ENCODE results near the gene PARD3. TPM values are rescaled to one million over a fixed set of nuclear protein-coding genes. Genes with fewer than 3 reads are reported as not detected.
A peak's percentile ranks its signal among the peaks of the same experiment; 100 is the strongest.

PARD3 gene
- total RNA-seq, 1 donor from 2014 or later: 98.2 TPM

- H3K36me3 ChIP-seq (ENCODE audit: control insufficient read depth, insufficient read depth, low read length): no peaks in the 10 kb centered on the region
Observed at GRCh38 chr10:34578468-34578867, 236.6 kb downstream of the PARD3 start.

DNA sequence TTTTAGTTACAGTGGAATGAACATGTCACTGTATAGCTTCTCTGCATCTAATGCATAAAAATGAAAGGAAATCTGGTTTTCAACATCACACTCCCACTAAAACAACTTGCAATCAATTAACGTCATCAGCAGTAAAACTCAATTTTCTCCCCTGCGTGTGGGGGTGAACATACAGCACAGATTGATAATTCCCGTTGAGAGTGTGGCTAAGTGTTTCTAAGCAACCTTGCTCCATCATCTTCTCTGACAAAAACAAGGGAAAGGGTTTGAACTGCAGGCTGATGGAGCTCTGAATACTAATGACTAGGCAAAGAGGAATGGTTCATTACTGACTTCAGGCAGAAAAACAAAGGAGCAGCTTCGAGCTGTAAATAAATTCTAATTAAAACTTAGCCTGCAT lies 238.3 kb downstream of the PARD3 start:
- Histone ChIP-seq H3K27me3 (ENCODE audit: control insufficient read depth, insufficient read depth, low read length) (no peaks in the 10 kb centered on the region), H3K36me3 (ENCODE audit: control insufficient read depth, insufficient read depth, low read length) (no peaks in the 10 kb centered on the region), H3K4me3 (ENCODE audit: low read depth, low read length) (no peak overlapping the region)
- no peak for DNase-seq (ENCODE audit: low read depth)
- TF ChIP-seq, protein P1, sequence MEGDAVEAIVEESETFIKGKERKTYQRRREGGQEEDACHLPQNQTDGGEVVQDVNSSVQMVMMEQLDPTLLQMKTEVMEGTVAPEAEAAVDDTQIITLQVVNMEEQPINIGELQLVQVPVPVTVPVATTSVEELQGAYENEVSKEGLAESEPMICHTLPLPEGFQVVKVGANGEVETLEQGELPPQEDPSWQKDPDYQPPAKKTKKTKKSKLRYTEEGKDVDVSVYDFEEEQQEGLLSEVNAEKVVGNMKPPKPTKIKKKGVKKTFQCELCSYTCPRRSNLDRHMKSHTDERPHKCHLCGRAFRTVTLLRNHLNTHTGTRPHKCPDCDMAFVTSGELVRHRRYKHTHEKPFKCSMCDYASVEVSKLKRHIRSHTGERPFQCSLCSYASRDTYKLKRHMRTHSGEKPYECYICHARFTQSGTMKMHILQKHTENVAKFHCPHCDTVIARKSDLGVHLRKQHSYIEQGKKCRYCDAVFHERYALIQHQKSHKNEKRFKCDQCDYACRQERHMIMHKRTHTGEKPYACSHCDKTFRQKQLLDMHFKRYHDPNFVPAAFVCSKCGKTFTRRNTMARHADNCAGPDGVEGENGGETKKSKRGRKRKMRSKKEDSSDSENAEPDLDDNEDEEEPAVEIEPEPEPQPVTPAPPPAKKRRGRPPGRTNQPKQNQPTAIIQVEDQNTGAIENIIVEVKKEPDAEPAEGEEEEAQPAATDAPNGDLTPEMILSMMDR (IDR thresholded peaks at IDR 0.05; ENCODE audit: insufficient read depth, low read length, severe bottlenecking): no peak
- no peak for FAIRE-seq

More at GRCh38 chr10:34578468-34578867, 236.6 kb downstream of the PARD3 start:
- FAIRE-seq (no peak), DNase-seq (ENCODE audit: low read depth) (no peak)
- Histone ChIP-seq H3K4me3 (ENCODE audit: low read depth, low read length) (no peak overlapping the region), H3K27me3 (ENCODE audit: control insufficient read depth, insufficient read depth, low read length) (no peaks in the 10 kb centered on the region)
- TF ChIP-seq, protein P1 (IDR thresholded peaks at IDR 0.05; ENCODE audit: insufficient read depth, low read length, severe bottlenecking): no peak

- DNase-seq (ENCODE audit: low read depth): peak; percentile 60
- FAIRE-seq: no peak
- Histone ChIP-seq H3K4me3 (ENCODE audit: low read depth, low read length) (no peak overlapping the region), H3K27me3 (ENCODE audit: control insufficient read depth, insufficient read depth, low read length) (no peaks in the 10 kb centered on the region), H3K36me3 (ENCODE audit: control insufficient read depth, insufficient read depth, low read length) (no peaks in the 10 kb centered on the region)
- TF ChIP-seq, protein P1 (IDR thresholded peaks at IDR 0.05; ENCODE audit: insufficient read depth, low read length, severe bottlenecking): no peak
Observed at GRCh38 chr10:34575882-34576281, 239.2 kb downstream of the PARD3 start.

DNA sequence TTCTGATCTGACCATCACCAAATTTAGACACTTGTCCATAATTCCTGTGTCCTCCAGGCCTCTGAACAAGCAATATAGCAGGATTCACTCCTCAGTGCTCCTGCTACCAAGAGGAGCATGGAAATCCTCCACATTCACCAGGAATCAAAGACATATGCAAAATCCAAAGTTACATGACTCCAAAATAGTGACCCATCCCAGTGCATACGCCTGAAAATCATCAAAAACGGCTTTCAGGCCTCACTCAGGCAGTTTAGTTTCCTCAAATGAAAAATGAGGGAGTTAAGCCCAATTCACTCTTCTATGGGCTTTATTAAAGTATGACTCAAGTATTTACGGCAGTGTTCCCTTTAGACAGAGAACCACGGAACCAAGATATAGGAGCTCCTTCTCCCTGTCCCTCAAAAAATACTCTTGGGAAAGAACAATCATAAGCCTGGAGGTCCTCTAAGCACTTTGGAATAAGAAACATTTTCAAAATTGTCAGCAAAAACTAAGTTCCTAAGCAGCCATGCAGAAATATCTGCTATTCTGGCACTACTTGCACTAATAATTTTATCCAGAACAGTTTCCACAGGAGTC lies 240.7 kb downstream of the PARD3 start:
- no peak for DNase-seq (ENCODE audit: low read depth)
- TF ChIP-seq, protein P1 (IDR thresholded peaks at IDR 0.05; ENCODE audit: insufficient read depth, low read length, severe bottlenecking): no peak
- no peaks in the 10 kb centered on the region for H3K36me3 ChIP-seq (ENCODE audit: control insufficient read depth, insufficient read depth, low read length)
- H3K27me3 ChIP-seq (ENCODE audit: control insufficient read depth, insufficient read depth, low read length): no peaks in the 10 kb centered on the region
- no peak overlapping the region for H3K4me3 ChIP-seq (ENCODE audit: low read depth, low read length)
- FAIRE-seq: no peak

DNA sequence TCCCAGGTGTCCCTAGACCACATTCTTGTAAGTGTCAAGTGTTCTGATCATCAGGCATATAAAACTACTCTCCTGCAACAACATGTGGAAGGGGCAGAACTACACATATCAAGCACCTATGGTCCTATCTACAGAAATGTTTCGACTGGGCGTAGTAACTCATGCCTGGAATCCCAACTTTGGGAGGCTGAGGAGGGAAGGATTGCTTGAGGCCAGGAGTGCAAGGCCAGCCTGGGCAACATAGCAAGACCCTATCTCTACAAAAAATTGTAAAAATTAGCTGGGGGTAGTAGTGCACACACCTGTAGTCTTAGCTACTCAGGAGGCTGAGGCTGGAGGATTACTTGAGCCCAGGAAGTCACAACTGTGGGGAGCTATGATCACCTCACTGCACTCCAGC lies 244.2 kb downstream of the PARD3 start:
- H3K27me3 ChIP-seq (ENCODE audit: control insufficient read depth, insufficient read depth, low read length): no peaks in the 10 kb centered on the region
- H3K4me3 ChIP-seq (ENCODE audit: low read depth, low read length): no peak overlapping the region
- DNase-seq (ENCODE audit: low read depth) (no peak), FAIRE-seq (no peak)
- no peaks in the 10 kb centered on the region for H3K36me3 ChIP-seq (ENCODE audit: control insufficient read depth, insufficient read depth, low read length)
- TF ChIP-seq, protein P1 (IDR thresholded peaks at IDR 0.05; ENCODE audit: insufficient read depth, low read length, severe bottlenecking): no peak

DNA sequence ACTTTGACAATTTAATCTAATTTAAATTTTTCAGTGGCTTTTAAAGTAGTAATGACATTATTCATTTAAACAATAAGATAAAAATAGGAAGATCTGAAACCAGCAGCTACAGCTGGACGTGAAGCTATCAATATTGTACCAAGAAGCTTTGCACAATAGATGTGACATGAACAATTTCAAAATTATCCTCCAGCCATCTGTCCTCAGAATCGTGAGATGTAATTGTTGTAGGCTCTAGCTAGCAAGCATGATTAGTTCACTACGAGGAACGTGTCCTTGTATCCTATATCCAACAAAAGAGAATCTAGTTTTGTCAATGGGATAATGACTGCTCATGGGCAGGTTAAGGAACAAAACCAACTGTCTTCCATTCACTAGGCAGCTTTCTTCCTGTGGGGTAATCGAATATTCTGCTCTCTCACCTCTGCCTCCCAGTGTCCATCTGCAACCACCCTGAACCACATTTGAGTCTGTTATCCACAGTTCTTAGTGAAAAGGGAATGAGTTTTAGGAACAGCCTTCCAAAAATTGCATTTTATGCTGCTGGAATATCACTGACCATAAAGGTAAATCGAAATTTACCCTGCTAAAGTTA lies 247.3 kb downstream of the PARD3 start:
- H3K27me3 ChIP-seq (ENCODE audit: control insufficient read depth, insufficient read depth, low read length): no peaks in the 10 kb centered on the region
- no peak for DNase-seq (ENCODE audit: low read depth)
- no peaks in the 10 kb centered on the region for H3K36me3 ChIP-seq (ENCODE audit: control insufficient read depth, insufficient read depth, low read length)
- peak; percentile 75 for FAIRE-seq
- H3K4me3 ChIP-seq (ENCODE audit: low read depth, low read length): no peak overlapping the region
- TF ChIP-seq, protein P1 (IDR thresholded peaks at IDR 0.05; ENCODE audit: insufficient read depth, low read length, severe bottlenecking): no peak
